Measurements from ENCODE around the gene PAFAH2. TPM values are rescaled to one million over a fixed set of nuclear protein-coding genes. Genes with fewer than 3 reads are reported as not detected.

Gene PAFAH2
- total RNA-seq, 1 donor from 2014 or later, result 7.1 TPM

DNA sequence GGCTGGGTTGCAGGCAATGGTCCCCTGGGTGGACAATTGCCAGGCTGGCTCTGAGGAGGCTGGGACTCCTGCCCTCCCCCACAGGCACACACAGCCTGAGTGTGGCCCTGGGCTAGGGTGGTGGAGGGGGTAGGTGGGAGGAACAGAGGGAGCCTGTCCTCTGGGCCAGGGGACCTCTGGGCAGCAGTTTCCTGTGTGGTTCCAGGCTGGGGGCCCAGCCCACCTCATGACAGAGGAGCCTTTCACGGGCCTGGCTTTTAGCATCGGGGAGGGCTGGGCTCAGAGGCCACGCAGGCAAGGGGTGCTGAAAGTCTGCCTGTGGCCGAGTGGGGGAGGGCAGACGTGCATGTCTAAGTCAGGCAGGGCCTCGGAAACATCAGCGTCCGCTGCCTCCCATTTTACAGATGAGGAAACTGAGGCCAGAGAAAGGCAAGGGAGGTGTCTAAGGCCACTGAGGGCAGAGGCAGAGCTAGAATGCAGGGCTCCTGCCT is 30.7 kb upstream of the PAFAH2 start:
- Histone ChIP-seq H3K9me3 (no peaks in the 10 kb centered on the region), H3K4me3 (no peak overlapping the region), H3K4me1 (no peaks in the 10 kb centered on the region), H3K27me3 (no peaks in the 10 kb centered on the region), H3K36me3 (no peaks in the 10 kb centered on the region), H3K27ac (no peak overlapping the region)
- no peak for DNase-seq (ENCODE audit: extremely low spot score in 2 of 2)
- TF ChIP-seq POLR2A (IDR thresholded peaks at IDR 0.05) (no peak), POLR2AphosphoS5 (IDR thresholded peaks at IDR 0.05; ENCODE audit: insufficient read depth in 1 of 2, low read depth in 1 of 2) (no peak)
- TF ChIP-seq, protein P1, sequence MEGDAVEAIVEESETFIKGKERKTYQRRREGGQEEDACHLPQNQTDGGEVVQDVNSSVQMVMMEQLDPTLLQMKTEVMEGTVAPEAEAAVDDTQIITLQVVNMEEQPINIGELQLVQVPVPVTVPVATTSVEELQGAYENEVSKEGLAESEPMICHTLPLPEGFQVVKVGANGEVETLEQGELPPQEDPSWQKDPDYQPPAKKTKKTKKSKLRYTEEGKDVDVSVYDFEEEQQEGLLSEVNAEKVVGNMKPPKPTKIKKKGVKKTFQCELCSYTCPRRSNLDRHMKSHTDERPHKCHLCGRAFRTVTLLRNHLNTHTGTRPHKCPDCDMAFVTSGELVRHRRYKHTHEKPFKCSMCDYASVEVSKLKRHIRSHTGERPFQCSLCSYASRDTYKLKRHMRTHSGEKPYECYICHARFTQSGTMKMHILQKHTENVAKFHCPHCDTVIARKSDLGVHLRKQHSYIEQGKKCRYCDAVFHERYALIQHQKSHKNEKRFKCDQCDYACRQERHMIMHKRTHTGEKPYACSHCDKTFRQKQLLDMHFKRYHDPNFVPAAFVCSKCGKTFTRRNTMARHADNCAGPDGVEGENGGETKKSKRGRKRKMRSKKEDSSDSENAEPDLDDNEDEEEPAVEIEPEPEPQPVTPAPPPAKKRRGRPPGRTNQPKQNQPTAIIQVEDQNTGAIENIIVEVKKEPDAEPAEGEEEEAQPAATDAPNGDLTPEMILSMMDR (IDR thresholded peaks at IDR 0.05), result no peak
- intact Hi-C loops (cut with DNase I), result no loop called here

DNA sequence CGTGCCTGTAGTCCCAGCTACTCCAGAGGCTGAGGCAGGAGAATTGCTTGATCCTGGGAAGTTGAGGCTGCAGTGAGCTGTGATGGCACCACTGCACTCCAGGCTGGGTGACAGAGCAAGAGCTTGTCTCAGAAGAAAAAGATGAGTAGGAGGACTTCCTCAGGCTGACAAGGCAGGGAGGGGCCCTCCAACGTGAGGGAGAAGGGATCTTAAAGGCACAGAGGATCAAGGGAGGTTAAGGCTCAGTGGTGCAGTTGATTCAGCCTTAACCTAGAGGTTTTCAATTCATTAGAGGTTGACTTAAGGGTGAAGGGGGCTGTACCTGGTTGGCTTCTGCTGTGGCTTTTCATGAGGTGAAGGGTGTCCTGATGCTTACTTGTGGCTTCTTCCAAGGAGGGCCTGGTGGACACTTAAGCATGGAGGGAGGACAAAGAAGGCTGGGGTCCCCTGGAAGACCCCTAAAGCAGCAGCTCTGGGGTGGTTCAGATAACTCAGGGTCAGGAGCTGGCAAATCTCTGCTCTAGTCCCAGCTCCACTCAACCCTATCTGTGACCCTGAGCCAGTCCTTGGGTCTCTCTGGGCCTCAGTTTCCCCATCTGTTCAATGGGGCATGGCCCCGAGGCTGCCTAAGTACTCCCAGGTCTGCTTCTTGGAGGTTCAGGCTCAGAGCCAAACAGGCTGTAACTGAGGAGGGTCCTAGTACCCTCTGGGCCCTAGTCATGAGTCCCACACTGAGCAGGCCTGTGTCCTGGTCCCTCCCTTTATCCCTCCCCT is 30.0 kb upstream of the PAFAH2 start:
- no peaks in the 10 kb centered on the region for H3K4me1 ChIP-seq
- H3K9me3 ChIP-seq, result no peaks in the 10 kb centered on the region
- no peak for DNase-seq (ENCODE audit: extremely low spot score in 2 of 2)
- H3K4me3 ChIP-seq, result no peak overlapping the region
- no peaks in the 10 kb centered on the region for H3K27me3 ChIP-seq
- no peaks in the 10 kb centered on the region for H3K36me3 ChIP-seq
- no peak overlapping the region for H3K27ac ChIP-seq
- no peak for TF ChIP-seq POLR2A (IDR thresholded peaks at IDR 0.05)
- no peak for TF ChIP-seq POLR2AphosphoS5 (IDR thresholded peaks at IDR 0.05; ENCODE audit: insufficient read depth in 1 of 2, low read depth in 1 of 2)
- TF ChIP-seq, protein P1 (IDR thresholded peaks at IDR 0.05), result no peak
- intact Hi-C loops (cut with DNase I), result no loop called here

DNA sequence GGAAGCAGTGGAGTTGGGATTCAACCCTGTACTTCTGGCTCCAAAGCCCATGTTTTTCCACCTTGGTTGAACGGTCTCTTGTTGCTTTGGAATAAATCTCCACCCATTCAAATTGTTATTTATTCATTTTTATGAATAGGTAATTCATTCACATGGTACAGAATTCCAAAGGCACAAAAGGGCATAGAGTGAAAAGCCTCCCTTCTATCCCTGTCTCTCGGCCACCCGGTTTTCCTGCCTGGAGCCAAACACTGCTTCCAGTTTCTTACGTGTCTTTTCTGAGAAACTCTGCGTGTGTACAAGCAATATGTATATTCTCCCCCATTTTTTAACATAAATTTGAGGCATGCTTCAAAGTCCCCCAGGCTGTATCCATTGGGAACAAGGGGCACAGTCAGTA is 27.7 kb upstream of the PAFAH2 start:
- intact Hi-C loops (cut with DNase I), result no loop called here
- Histone ChIP-seq H3K9me3 (no peaks in the 10 kb centered on the region), H3K27me3 (no peaks in the 10 kb centered on the region), H3K4me3 (no peak overlapping the region), H3K36me3 (no peaks in the 10 kb centered on the region), H3K4me1 (peaks cover 9% of the 10 kb centered on the region), H3K27ac (no peak overlapping the region)
- DNase-seq (ENCODE audit: extremely low spot score in 2 of 2), result no peak
- TF ChIP-seq, protein P1 (IDR thresholded peaks at IDR 0.05), result no peak
- TF ChIP-seq POLR2A (IDR thresholded peaks at IDR 0.05), result no peak
- TF ChIP-seq POLR2AphosphoS5 (IDR thresholded peaks at IDR 0.05; ENCODE audit: insufficient read depth in 1 of 2, low read depth in 1 of 2), result no peak

DNA sequence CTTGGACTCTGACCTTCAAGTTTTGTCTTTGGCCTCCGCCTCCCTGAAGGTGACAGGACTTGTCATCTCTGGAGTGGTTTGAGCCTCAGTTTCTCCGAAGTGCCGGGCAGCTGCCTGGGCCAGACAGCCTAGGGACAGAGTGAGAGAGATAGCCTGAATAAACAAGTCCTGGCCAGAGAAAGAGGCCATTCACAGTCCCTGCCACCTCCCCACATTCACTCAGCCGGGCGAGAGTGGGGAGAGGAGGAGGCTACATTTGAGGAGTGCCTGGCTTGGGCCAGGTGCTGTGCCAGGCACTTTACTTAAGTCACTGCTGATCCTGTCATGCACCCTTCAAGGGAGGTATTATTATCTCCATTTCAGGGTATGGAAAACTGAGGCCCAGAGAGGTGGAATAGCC is 27.2 kb upstream of the PAFAH2 start:
- intact Hi-C loops (cut with DNase I), result no loop called here
- Histone ChIP-seq H3K27ac (no peak overlapping the region), H3K36me3 (no peaks in the 10 kb centered on the region), H3K4me3 (no peak overlapping the region), H3K4me1 (peaks cover 9% of the 10 kb centered on the region), H3K27me3 (no peaks in the 10 kb centered on the region), H3K9me3 (no peaks in the 10 kb centered on the region)
- TF ChIP-seq POLR2A (IDR thresholded peaks at IDR 0.05) (no peak), POLR2AphosphoS5 (IDR thresholded peaks at IDR 0.05; ENCODE audit: insufficient read depth in 1 of 2, low read depth in 1 of 2) (no peak)
- TF ChIP-seq, protein P1 (IDR thresholded peaks at IDR 0.05), result no peak
- no peak for DNase-seq (ENCODE audit: extremely low spot score in 2 of 2)

DNA sequence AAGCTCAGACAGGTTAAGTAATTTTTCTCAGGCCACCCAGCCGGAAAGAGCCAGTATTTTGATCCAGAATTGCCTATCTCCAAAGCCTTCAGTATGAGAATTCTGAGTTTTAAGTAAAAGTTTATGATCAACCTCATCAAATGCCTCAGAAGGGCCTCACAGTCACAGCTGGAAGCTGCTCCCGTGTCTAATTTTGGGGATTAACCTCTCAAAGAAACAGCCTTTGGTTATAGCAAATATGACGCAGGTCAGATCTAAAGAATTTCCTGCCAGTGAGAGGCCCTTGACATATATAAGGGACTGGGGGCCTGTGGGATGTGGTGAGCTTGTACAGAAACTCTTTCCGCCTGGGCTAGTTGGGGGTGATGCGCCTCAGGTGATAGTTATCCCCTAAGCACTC is 26.0 kb upstream of the PAFAH2 start:
- Histone ChIP-seq H3K4me3 (no peak overlapping the region), H3K9me3 (no peaks in the 10 kb centered on the region), H3K27ac (no peak overlapping the region), H3K27me3 (no peaks in the 10 kb centered on the region), H3K4me1 (peaks cover 9% of the 10 kb centered on the region), H3K36me3 (no peaks in the 10 kb centered on the region)
- intact Hi-C loops (cut with DNase I), result no loop called here
- DNase-seq (ENCODE audit: extremely low spot score in 2 of 2), result no peak
- TF ChIP-seq POLR2A (IDR thresholded peaks at IDR 0.05) (no peak), POLR2AphosphoS5 (IDR thresholded peaks at IDR 0.05; ENCODE audit: insufficient read depth in 1 of 2, low read depth in 1 of 2) (no peak)
- TF ChIP-seq, protein P1 (IDR thresholded peaks at IDR 0.05), result no peak
